CD4-positive, CD25-positive, alpha-beta regulatory T cell (primary cell): ENCODE results near the gene SCFD1. TPM values are rescaled to one million over a fixed set of nuclear protein-coding genes. Genes with fewer than 3 reads are reported as not detected.
A peak's percentile ranks its signal among the peaks of the same experiment; 100 is the strongest.

Experiments
- ATAC-seq, 2 donors: fragments of 150-1000 bp; cut with Tn5 transposase; one replicate each; pipeline ENCODE4 v1.10.0; 2021; ENCODE audit warnings: low read depth in 2 of 2, moderate number of reproducible peaks in 2 of 2, moderate library complexity in 1 of 2
- DNase-seq, 3 donors: peaks; one replicate each; pipeline versions ENCODE4 v3.0.0 to v3.0.0-alpha.2; 2012 to 2022; ENCODE audit warnings: mixed read lengths in 1 of 3
- H3K27ac ChIP-seq: one replicate; pipeline ENCODE4 v1.7.0; 2013; ENCODE audit warnings: mild to moderate bottlenecking, low read length; ENCODE audit not compliant: insufficient read depth, poor library complexity, severe bottlenecking
- H3K27me3 ChIP-seq: one replicate; pipeline ENCODE4 v1.7.0; 2013; ENCODE audit warnings: low read length; ENCODE audit not compliant: control insufficient read depth, insufficient read depth
- H3K36me3 ChIP-seq: one replicate; pipeline ENCODE4 v1.7.0; 2013; ENCODE audit warnings: mild to moderate bottlenecking, low read length, moderate library complexity; ENCODE audit not compliant: control insufficient read depth, insufficient read depth
- H3K4me1 ChIP-seq: 2 replicates; pipeline ENCODE4 v1.7.0; 2013; ENCODE audit warnings: mild to moderate bottlenecking, low read length; ENCODE audit not compliant: insufficient read depth, control insufficient read depth, poor library complexity, severe bottlenecking
- H3K4me3 ChIP-seq: one replicate; pipeline ENCODE4 v1.7.0; 2013; ENCODE audit warnings: low read depth, mild to moderate bottlenecking, low read length, moderate library complexity
- H3K9me3 ChIP-seq, 2 experiments: 1 replicate in 1 of 2; 2 replicates in 1 of 2; pipeline ENCODE4 v1.7.0; 2013; ENCODE audit warnings: low read length in 2 of 2, mild to moderate bottlenecking in 1 of 2, moderate library complexity in 1 of 2; ENCODE audit not compliant: control insufficient read depth in 2 of 2
- H3K27ac Mint-ChIP-seq, 3 donors: one replicate each; pipeline ENCODE4 v1.8.0; 2020 to 2022; ENCODE audit warnings: mild to moderate bottlenecking in 3 of 3, mixed read lengths in 3 of 3, moderate library complexity in 2 of 3
- H3K27me3 Mint-ChIP-seq: one replicate; pipeline ENCODE4 v1.8.0; 2022; ENCODE audit warnings: mild to moderate bottlenecking, mixed read lengths
- H3K36me3 Mint-ChIP-seq: one replicate; pipeline ENCODE4 v1.8.0; 2020; ENCODE audit warnings: mixed read lengths
- H3K4me1 Mint-ChIP-seq, 4 donors: one replicate each; pipeline ENCODE4 v1.8.0; 2020 to 2022; ENCODE audit warnings: mixed read lengths in 4 of 4, mild to moderate bottlenecking in 1 of 4
- H3K4me3 Mint-ChIP-seq, 4 donors: one replicate each; pipeline ENCODE4 v1.8.0; 2020 to 2022; ENCODE audit warnings: mild to moderate bottlenecking in 4 of 4, mixed read lengths in 4 of 4, moderate library complexity in 3 of 4
- H3K9me3 Mint-ChIP-seq, 7 donors: one replicate each; pipeline ENCODE4 v1.8.0; 2020 to 2022; ENCODE audit warnings: mixed read lengths in 7 of 7, mild to moderate bottlenecking in 3 of 7, moderate library complexity in 2 of 7
- polyA plus RNA-seq, 4 donors: library from polyadenylated mRNA; unstranded; fragments of 300-500 nt; fragmentation: Illumina TruSeq; gene quantifications; one replicate each; pipeline ENCODE4 v1.2.3, GENCODE V29; 2021
- total RNA-seq: library from RNA; stranded (reverse); gene quantifications from one replicate; pipeline ENCODE4 v1.2.3, GENCODE V29; 2022

SCFD1 gene
- total and polyA plus RNA-seq, 5 donors from 2014 or later = 56.1 to 86.6 (median 63.3) TPM

DNA sequence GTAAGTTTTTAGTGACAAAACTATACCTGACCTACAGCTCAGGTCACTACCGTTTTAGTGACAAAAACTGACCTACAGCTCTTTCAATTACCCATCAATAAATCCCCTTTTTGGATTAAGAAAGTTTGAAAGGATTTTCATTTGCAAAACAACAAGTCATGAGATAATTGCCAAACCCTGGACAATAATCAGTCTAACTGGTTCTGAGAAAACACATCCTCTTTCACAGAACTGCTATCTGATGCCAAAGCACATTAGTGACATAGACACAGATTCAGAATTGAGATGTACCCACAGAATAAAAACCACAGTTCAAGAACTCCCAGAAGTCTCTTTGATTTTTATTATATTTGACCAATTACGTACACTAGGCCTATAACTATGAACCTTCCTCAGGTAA is 126.2 kb downstream of the SCFD1 start:
- Mint-ChIP-seq H3K4me1 (peaks cover 0 to 2% (median 0%) of the 10 kb centered on the region in 4 donors), H3K27ac (no peak overlapping the region), H3K36me3 (no peaks in the 10 kb centered on the region), H3K4me3 (no peak overlapping the region), H3K27me3 (peaks cover 5% of the 10 kb centered on the region), H3K9me3 (no peaks in the 10 kb centered on the region)
- Histone ChIP-seq H3K9me3 (no peaks in the 10 kb centered on the region), H3K27ac (no peak overlapping the region), H3K36me3 (no peaks in the 10 kb centered on the region), H3K4me3 (no peak overlapping the region), H3K4me1 (no peaks in the 10 kb centered on the region), H3K27me3 (no peaks in the 10 kb centered on the region)
- ATAC-seq (no peak), DNase-seq (peak in 1 of 3 donors; percentile 53)

DNA sequence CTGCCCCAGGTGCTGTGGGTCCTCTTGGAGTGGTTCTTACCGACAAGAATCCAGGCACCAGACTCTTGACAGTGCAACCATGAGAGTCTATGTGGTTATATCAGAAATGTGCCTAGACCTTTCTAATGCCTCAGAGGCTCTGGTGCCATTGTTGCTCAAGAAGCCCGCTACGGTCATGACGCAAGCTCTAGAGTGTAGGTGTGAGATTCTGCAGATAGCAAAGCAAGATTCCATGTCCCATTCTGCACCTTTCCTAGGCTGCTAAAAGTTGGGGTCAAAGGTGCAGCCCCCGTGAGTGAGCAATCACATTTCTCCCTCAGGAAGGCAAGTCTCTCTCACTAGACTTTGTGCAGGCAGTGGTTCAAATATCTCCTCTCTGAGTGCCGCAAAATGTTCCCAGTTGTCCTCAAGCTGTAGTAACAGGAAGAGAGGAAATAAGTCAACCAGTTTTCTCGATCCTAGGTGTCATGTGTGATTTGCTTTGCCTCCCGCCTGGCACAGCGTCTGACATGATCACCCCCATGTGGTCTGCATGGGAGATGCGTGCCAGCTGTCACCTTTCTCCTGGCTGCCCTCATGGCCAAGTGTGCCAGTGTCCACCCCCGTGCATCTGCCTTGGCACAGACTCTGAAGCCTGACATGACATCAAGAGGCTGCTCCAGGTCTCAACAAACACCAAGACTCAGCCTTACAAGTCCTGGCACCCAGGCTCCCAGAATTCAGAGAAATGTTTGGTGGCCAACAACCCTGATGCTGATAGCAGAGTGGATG is 129.7 kb downstream of the SCFD1 start:
- no peak overlapping the region for H3K27ac Mint-ChIP-seq

DNA sequence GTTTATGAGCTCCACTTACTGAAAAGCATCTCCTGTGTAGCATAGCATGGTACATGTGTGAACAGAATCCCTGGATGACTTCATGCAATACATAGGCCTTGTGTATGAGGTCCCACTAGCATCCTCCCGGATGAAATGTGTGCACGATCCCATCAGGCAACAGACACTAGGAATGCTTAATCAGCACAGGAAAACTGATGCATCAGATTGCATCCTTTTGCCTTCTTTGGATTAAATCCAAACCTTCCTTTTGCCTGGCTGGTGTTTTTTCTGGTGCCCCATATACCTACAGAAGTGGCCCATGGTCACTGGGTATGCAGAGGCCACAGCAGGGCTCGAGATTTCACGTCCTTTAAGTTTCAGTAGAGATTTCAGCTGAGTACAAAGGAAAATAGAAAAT is 131.3 kb downstream of the SCFD1 start:
- peaks cover 8% of the 10 kb centered on the region for H3K27me3 Mint-ChIP-seq
- DNase-seq = no peak
- Histone ChIP-seq H3K9me3 (no peaks in the 10 kb centered on the region), H3K27me3 (no peaks in the 10 kb centered on the region), H3K36me3 (no peaks in the 10 kb centered on the region), H3K4me1 (no peaks in the 10 kb centered on the region), H3K4me3 (no peak overlapping the region), H3K27ac (no peak overlapping the region)
- ATAC-seq = no peak
- H3K36me3 Mint-ChIP-seq = no peaks in the 10 kb centered on the region
- H3K9me3 Mint-ChIP-seq = peaks cover 0 to 2% (median 0%) of the 10 kb centered on the region in 7 donors
- H3K4me3 Mint-ChIP-seq = no peak overlapping the region
- H3K27ac Mint-ChIP-seq = no peak overlapping the region
- H3K4me1 Mint-ChIP-seq = no peaks in the 10 kb centered on the region

More for the DNA sequence above, 129.7 kb downstream of the SCFD1 start:
- Mint-ChIP-seq H3K9me3 (no peaks in the 10 kb centered on the region), H3K4me3 (no peak overlapping the region), H3K4me1 (peaks cover 0 to 2% (median 0%) of the 10 kb centered on the region in 4 donors), H3K27me3 (peaks cover 9% of the 10 kb centered on the region), H3K36me3 (no peaks in the 10 kb centered on the region)
- no peaks in the 10 kb centered on the region for H3K4me1 ChIP-seq
- H3K9me3 ChIP-seq = no peaks in the 10 kb centered on the region
- no peak overlapping the region for H3K4me3 ChIP-seq
- no peaks in the 10 kb centered on the region for H3K27me3 ChIP-seq
- no peaks in the 10 kb centered on the region for H3K36me3 ChIP-seq
- ATAC-seq (no peak), DNase-seq (peak in 1 of 3 donors; percentile 15)
- no peak overlapping the region for H3K27ac ChIP-seq

DNA sequence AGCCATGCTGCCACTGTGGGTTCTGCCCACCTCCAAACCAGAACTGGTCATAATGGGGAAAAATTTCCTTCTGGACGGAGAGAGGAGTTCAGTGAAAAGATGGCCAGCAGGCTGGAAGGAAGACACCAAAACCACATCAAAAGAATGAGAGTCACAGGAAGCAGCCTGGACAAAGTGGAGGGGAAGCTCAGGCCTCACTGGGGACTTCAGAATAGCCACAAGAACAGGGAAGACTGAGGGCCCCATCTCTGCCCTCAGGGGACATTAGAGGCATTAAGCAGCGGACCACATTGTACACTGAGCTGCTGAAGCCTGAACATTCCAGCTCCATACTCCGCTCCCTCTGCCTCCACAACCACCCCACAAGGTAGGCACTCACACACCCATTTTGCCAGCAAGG is 132.7 kb downstream of the SCFD1 start:
- Mint-ChIP-seq H3K27ac (no peak overlapping the region), H3K27me3 (peaks cover 8% of the 10 kb centered on the region), H3K9me3 (peaks cover 0 to 2% (median 0%) of the 10 kb centered on the region in 7 donors), H3K4me3 (no peak overlapping the region), H3K36me3 (no peaks in the 10 kb centered on the region), H3K4me1 (no peaks in the 10 kb centered on the region)
- ATAC-seq (no peak), DNase-seq (no peak)
- no peaks in the 10 kb centered on the region for H3K27me3 ChIP-seq
- H3K4me3 ChIP-seq = no peak overlapping the region
- no peaks in the 10 kb centered on the region for H3K36me3 ChIP-seq
- no peaks in the 10 kb centered on the region for H3K9me3 ChIP-seq
- no peaks in the 10 kb centered on the region for H3K4me1 ChIP-seq
- no peak overlapping the region for H3K27ac ChIP-seq

DNA sequence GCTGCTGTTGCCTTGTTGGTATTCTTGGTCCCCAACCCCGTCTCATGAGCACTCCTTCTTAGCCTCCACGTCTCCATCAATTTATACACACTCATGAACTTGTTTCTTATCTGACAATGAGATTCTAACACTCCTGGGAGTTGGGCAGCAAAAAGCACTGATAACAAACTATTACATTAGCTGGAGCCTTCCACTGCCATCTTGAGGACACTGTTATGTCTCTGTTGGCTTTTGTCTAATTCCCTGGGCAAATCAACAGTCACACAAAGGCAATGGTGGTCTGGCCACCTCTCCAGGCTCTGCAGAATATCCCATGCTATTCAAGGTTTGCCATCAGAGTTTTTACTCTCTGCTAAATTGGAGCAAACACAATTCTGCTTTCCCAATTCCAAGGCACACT is 134.5 kb downstream of the SCFD1 start:
- Histone ChIP-seq H3K27me3 (no peaks in the 10 kb centered on the region), H3K4me1 (no peaks in the 10 kb centered on the region), H3K27ac (no peak overlapping the region), H3K36me3 (no peaks in the 10 kb centered on the region), H3K4me3 (no peak overlapping the region), H3K9me3 (no peaks in the 10 kb centered on the region)
- Mint-ChIP-seq H3K9me3 (peaks cover 0 to 3% (median 0%) of the 10 kb centered on the region in 7 donors), H3K36me3 (no peaks in the 10 kb centered on the region), H3K27me3 (peaks cover 8% of the 10 kb centered on the region), H3K27ac (no peak overlapping the region), H3K4me3 (no peak overlapping the region), H3K4me1 (no peaks in the 10 kb centered on the region)
- DNase-seq (no peak), ATAC-seq (no peak)

DNA sequence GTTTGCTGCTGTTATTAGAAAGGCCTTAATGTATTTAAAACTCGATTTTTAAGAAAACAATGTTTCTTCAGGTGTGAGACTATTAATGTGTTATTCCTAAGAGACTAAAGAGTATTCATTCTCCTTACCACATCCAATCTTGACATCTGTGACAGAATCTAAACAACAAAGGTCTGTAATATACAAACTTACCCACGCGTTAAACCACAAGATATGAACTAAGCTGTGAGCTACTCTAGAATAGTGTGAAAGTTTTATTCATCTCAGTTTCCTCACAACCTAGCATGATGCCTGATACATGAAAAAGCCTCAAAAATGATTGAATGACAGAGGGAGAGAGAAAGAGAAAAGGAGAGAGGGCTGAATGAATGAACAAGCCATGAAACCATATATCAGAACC is 135.0 kb downstream of the SCFD1 start:
- peaks cover 0 to 2% of the 10 kb centered on the region in 2 experiments for H3K9me3 ChIP-seq
- H3K27ac ChIP-seq = no peak overlapping the region
- H3K27me3 ChIP-seq = no peaks in the 10 kb centered on the region
- Mint-ChIP-seq H3K4me1 (no peaks in the 10 kb centered on the region), H3K9me3 (peaks cover 0 to 3% (median 0%) of the 10 kb centered on the region in 7 donors), H3K27ac (no peak overlapping the region), H3K36me3 (no peaks in the 10 kb centered on the region), H3K27me3 (peaks cover 8% of the 10 kb centered on the region), H3K4me3 (no peak overlapping the region)
- DNase-seq = no peak
- no peak for ATAC-seq
- H3K4me1 ChIP-seq = no peaks in the 10 kb centered on the region
- H3K4me3 ChIP-seq = no peak overlapping the region
- H3K36me3 ChIP-seq = no peaks in the 10 kb centered on the region

DNA sequence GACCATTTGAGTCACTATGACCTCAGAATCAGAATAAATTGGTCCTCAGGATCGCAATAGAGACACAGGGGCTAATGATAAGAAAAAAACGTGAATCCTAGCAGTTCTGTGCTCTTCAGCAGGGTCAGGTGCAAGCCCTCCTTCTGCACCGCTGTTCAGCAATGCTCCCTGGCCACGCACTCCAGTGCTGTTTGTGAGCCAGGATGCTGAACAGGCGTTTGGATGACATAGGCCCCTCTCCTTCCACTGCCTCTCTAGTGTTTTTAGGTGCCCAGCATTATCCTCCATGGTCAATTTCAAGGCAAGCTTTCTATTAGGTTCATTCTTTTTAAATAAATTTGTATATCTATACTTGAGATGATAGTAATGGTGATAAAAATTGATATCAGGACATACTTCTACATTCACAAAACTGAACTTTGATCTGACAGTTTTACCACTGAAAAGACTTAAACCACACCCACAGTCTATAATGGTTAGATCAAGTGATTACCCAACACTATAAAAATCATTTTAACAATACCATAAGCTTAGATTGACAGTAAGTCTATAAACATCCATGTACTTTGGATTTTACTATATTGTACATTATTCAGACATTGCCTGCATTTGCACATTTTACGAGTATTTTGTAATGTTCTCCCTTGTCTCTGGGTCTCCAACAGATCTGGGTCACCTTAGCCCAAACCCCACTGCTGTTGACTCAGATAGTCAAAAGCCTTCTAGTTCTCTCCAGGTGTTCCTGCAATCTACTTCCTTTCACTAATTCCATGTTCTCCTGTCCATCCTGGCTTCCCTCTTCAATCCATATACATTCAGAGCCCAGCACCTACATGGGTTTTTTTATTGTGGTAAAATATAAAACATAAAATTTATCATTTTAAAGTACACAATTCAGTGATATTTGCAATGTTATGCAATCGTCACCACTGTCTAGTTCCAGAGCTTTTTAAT is 137.3 kb downstream of the SCFD1 start:
- Histone ChIP-seq H3K36me3 (no peaks in the 10 kb centered on the region), H3K9me3 (peaks cover 20 to 22% of the 10 kb centered on the region in 2 experiments), H3K27ac (no peak overlapping the region), H3K4me1 (no peaks in the 10 kb centered on the region), H3K4me3 (no peak overlapping the region), H3K27me3 (no peaks in the 10 kb centered on the region)
- DNase-seq = no peak
- Mint-ChIP-seq H3K36me3 (no peaks in the 10 kb centered on the region), H3K4me1 (no peaks in the 10 kb centered on the region), H3K9me3 (peaks cover 0 to 16% (median 5%) of the 10 kb centered on the region in 7 donors), H3K4me3 (no peak overlapping the region), H3K27ac (no peak overlapping the region), H3K27me3 (peaks cover 14% of the 10 kb centered on the region)
- ATAC-seq = no peak
